B cell (primary cell): ENCODE results near the gene SERTAD2. TPM values are rescaled to one million over a fixed set of nuclear protein-coding genes. Genes with fewer than 3 reads are reported as not detected.

ENCODE experiments used
- ATAC-seq: fragments of 200-7000 bp; cut with Tn5 transposase; one replicate; pipeline ENCODE4 v1.10.0; 2021; ENCODE audit warnings: low read depth, mild to moderate bottlenecking, moderate number of reproducible peaks, moderate library complexity
- CTCF ChIA-PET: fragments of 350-600 bp; sonication (Branson Sonifier 250); formaldehyde crosslinking; loops from one replicate; lab custom pipeline; 2021; ENCODE audit warnings: antibody characterized with exemption, inconsistent platforms; lab: Charles Lee
- POLR2A ChIA-PET: fragments of 350-600 bp; sonication (Branson Sonifier 250); formaldehyde crosslinking; loops from one replicate; lab custom pipeline; 2021; ENCODE audit warnings: antibody characterized with exemption; lab: Charles Lee
- DNase-seq: peaks from one replicate; pipeline ENCODE4 v3.0.0; 2013
- H2AFZ ChIP-seq: 2 replicates; pipeline ENCODE4 v1.6.1; 2012; ENCODE audit warnings: mild to moderate bottlenecking, low read depth, low read length; ENCODE audit not compliant: insufficient read depth, poor library complexity, severe bottlenecking
- H3K27ac ChIP-seq, 2 donors: 1 replicate in 1 of 2; 2 replicates in 1 of 2; pipeline ENCODE4 v1.5.1; 2012 to 2013; ENCODE audit warnings: low read length in 2 of 2, mild to moderate bottlenecking in 2 of 2, moderate library complexity in 1 of 2
- H3K27me3 ChIP-seq, 4 experiments: fragments of 200-600 bp in 1 of 4; sonication (generic) in 1 of 4; replicated peaks in 1 of 4; 1 replicate in 2 of 4; 2 replicates in 2 of 4; pipeline versions ENCODE4 v1.6.1 to v1.7.0; 2013 to 2016; ENCODE audit warnings: low read length in 3 of 4, mild to moderate bottlenecking in 2 of 4, mixed read lengths in 1 of 4, moderate library complexity in 1 of 4; ENCODE audit not compliant: insufficient read depth in 4 of 4, control insufficient read depth in 3 of 4; ENCODE audit errors: control extremely low read depth in 1 of 4
- H3K36me3 ChIP-seq, 2 experiments: replicated peaks in 1 of 2; 1 replicate in 1 of 2; 2 replicates in 1 of 2; pipeline versions ENCODE4 v1.6.1 to v1.7.1; 2013; ENCODE audit warnings: low read length in 1 of 2; ENCODE audit not compliant: insufficient read depth in 2 of 2, control insufficient read depth in 1 of 2; ENCODE audit errors: control extremely low read depth in 1 of 2, extremely low read depth in 1 of 2
- H3K4me1 ChIP-seq, 2 donors: fragments of 200-600 bp in 1 of 2; sonication (generic) in 1 of 2; 1 replicate in 1 of 2; 2 replicates in 1 of 2; pipeline versions ENCODE4 v1.5.1 to v1.6.1; 2013 to 2017; ENCODE audit warnings: low read length in 2 of 2; ENCODE audit not compliant: control insufficient read depth in 2 of 2, insufficient read depth in 2 of 2
- H3K4me2 ChIP-seq: replicated peaks from 2 replicates; pipeline ENCODE3; 2012; ENCODE audit warnings: mild to moderate bottlenecking, low read depth, low read length; ENCODE audit not compliant: poor library complexity, severe bottlenecking
- H3K4me3 ChIP-seq, 5 experiments: fragments of 200-600 bp in 1 of 5; sonication (generic) in 1 of 5; 1 replicate in 3 of 5; 2 replicates in 2 of 5; pipeline versions ENCODE4 v1.5.1 to v1.7.0; 2011 to 2016; ENCODE audit warnings: low read length in 4 of 5, mild to moderate bottlenecking in 4 of 5, low read depth in 2 of 5, control low read depth in 1 of 5, moderate library complexity in 1 of 5; ENCODE audit not compliant: insufficient read depth in 1 of 5; ENCODE audit errors: control extremely low read depth in 1 of 5, extremely low read depth in 1 of 5
- H3K79me2 ChIP-seq: fragments of 200-600 bp; sonication (generic); one replicate; pipeline ENCODE4 v1.6.0; 2016; ENCODE audit warnings: low read length; ENCODE audit not compliant: control insufficient read depth, insufficient read depth
- H3K9ac ChIP-seq: fragments of 200-600 bp; sonication (generic); 2 replicates; pipeline ENCODE4 v1.6.1; 2017; ENCODE audit warnings: mild to moderate bottlenecking, low read length, moderate library complexity
- H3K9me3 ChIP-seq, 3 donors: one replicate each; pipeline versions ENCODE4 v1.6.1 to v1.7.1; 2013; ENCODE audit warnings: low read length in 2 of 3; ENCODE audit not compliant: control insufficient read depth in 2 of 3, insufficient read depth in 1 of 3; ENCODE audit errors: control extremely low read depth in 1 of 3
- H4K20me1 ChIP-seq: 2 replicates; pipeline ENCODE4 v1.6.0; 2012; ENCODE audit warnings: mild to moderate bottlenecking, low read length; ENCODE audit not compliant: insufficient read depth, control insufficient read depth, poor library complexity, severe bottlenecking
- H3K27ac Mint-ChIP-seq: one replicate; pipeline ENCODE4 v1.8.0; 2021; ENCODE audit warnings: mixed read lengths
- H3K27me3 Mint-ChIP-seq: one replicate; pipeline ENCODE4 v1.8.0; 2021; ENCODE audit warnings: mixed read lengths
- H3K4me1 Mint-ChIP-seq: one replicate; pipeline ENCODE4 v1.8.0; 2021; ENCODE audit warnings: mixed read lengths
- H3K4me3 Mint-ChIP-seq: one replicate; pipeline ENCODE4 v1.8.0; 2021; ENCODE audit warnings: mixed read lengths
- H3K9me3 Mint-ChIP-seq: one replicate; pipeline ENCODE4 v1.8.0; 2022; ENCODE audit warnings: mixed read lengths; ENCODE audit not compliant: insufficient read depth
- CTCF ChIP-seq: fragments of 200-600 bp; IDR thresholded peaks from one replicate; pipeline ENCODE4 v1.8.0; 2022; ENCODE audit warnings: antibody characterized with exemption, mild to moderate bottlenecking
- EZH2 ChIP-seq: IDR thresholded peaks from 2 replicates; pipeline ENCODE4 v1.6.1; 2012; ENCODE audit warnings: borderline replicate concordance, low read depth, mild to moderate bottlenecking, moderate library complexity, low read length; ENCODE audit not compliant: insufficient read depth, poor library complexity, severe bottlenecking
- WGBS: methylation state at CpG from one replicate; pipeline ENCODE4 v1.1.5; 2013; ENCODE audit warnings: missing lambda C conversion rate; ENCODE audit not compliant: insufficient coverage; 5-methylcytosine and 5-hydroxymethylcytosine counted together
- intact Hi-C: fragments of 100-400 bp; cut with micrococcal nuclease; formaldehyde crosslinking; loops from one replicate; pipeline ENCODE4 v1.10.0; 2022
- polyA plus RNA-seq: library from polyadenylated mRNA; depleted of rRNA; stranded (reverse); fragments of >200 nt; gene quantifications from 2 replicates; pipeline ENCODE4 v1.2.3, GENCODE V29; 2012
- total RNA-seq, 2 donors: library from RNA; stranded (reverse); fragments of 120-200 nt in 1 of 2; gene quantifications; 1 replicate in 1 of 2; 2 replicates in 1 of 2; pipeline versions ENCODE4 v1.2.3 to v1.2.4, GENCODE V29; 2013 to 2022

Gene SERTAD2
- total and polyA plus RNA-seq, 2 donors (not counting 1 experiment from before 2014, with no cell fraction given) = 49.5 to 66.8 TPM

GRCh38 chr2:64631771-64632170, 21.9 kb downstream of the SERTAD2 start:
- CTCF ChIA-PET = interaction anchor here (0.6 to 1.4 kb wide), 7 partner anchors 8 to 241 kb away, joined by 3 to 4 read pairs (median 3); no protein-coding TSS in a partner anchor
- Mint-ChIP-seq H3K4me1 (peaks cover 40% of the 10 kb centered on the region), H3K27ac (peak overlapping the region; percentile 60), H3K4me3 (no peak overlapping the region), H3K9me3 (no peaks in the 10 kb centered on the region), H3K27me3 (no peaks in the 10 kb centered on the region)
- H3K27me3 ChIP-seq = no peaks in the 10 kb centered on the region
- intact Hi-C loops = no loop called here
- peak overlapping the region in 1 of 2 donors; percentile 32 for H3K27ac ChIP-seq
- peaks cover 56% of the 10 kb centered on the region for H4K20me1 ChIP-seq
- H2AFZ ChIP-seq = no peak overlapping the region
- no peak for DNase-seq
- 100% methylated on average over 2 of the region's 3 CpGs for WGBS
- no peak for TF ChIP-seq CTCF
- TF ChIP-seq EZH2 = no peak
- H3K4me1 ChIP-seq = peaks cover 26% of the 10 kb centered on the region in 2 donors
- no peak overlapping the region for H3K4me2 ChIP-seq
- peaks cover 89% of the 10 kb centered on the region for H3K79me2 ChIP-seq
- H3K36me3 ChIP-seq = peaks cover 3 to 51% of the 10 kb centered on the region in 2 experiments
- no peak overlapping the region for H3K9ac ChIP-seq
- no peak for ATAC-seq
- H3K9me3 ChIP-seq = no peaks in the 10 kb centered on the region
- no peak overlapping the region for H3K4me3 ChIP-seq
- POLR2A ChIA-PET = interaction anchor here (0.6 to 1.4 kb wide), 3 partner anchors 12 to 35 kb away, joined by 3 to 9 read pairs (median 5); no protein-coding TSS in a partner anchor

GRCh38 chr2:64630752-64631151, 23.0 kb downstream of the SERTAD2 start:
- H3K27me3 ChIP-seq = no peaks in the 10 kb centered on the region
- H4K20me1 ChIP-seq = peaks cover 49% of the 10 kb centered on the region
- peaks cover 39% of the 10 kb centered on the region for H3K4me1 Mint-ChIP-seq
- peak overlapping the region in 1 of 2 donors; percentile 25 for H3K27ac ChIP-seq
- no peak for TF ChIP-seq CTCF
- no peak for TF ChIP-seq EZH2
- CTCF ChIA-PET = interaction anchor here (1.2 to 1.4 kb wide), 3 partner anchors 9 to 299 kb away, joined by 3 to 4 read pairs (median 3); no protein-coding TSS in a partner anchor
- H3K79me2 ChIP-seq = peaks cover 94% of the 10 kb centered on the region
- no peak overlapping the region for H3K9ac ChIP-seq
- no peaks in the 10 kb centered on the region for H3K27me3 Mint-ChIP-seq
- H3K4me1 ChIP-seq = peaks cover 22 to 25% of the 10 kb centered on the region in 2 donors
- intact Hi-C loops = no loop called here
- H3K9me3 ChIP-seq = no peaks in the 10 kb centered on the region
- no peak overlapping the region for H3K4me3 Mint-ChIP-seq
- DNase-seq = no peak
- H3K9me3 Mint-ChIP-seq = no peaks in the 10 kb centered on the region
- H3K4me3 ChIP-seq = no peak overlapping the region
- ATAC-seq = no peak
- no peak overlapping the region for H3K4me2 ChIP-seq
- peak overlapping the region; percentile 67 for H3K27ac Mint-ChIP-seq
- POLR2A ChIA-PET = no interaction called here
- no peak overlapping the region for H2AFZ ChIP-seq
- 97% methylated on average over 10 of the region's 10 CpGs for WGBS
- H3K36me3 ChIP-seq = peaks cover 3 to 43% of the 10 kb centered on the region in 2 experiments
